Tibial nerve (tissue), 4 donors: ENCODE results near the gene RPS23. TPM values are rescaled to one million over a fixed set of nuclear protein-coding genes. Genes with fewer than 3 reads are reported as not detected.

ENCODE experiments used
- DNase-seq, 2 donors: peaks; one replicate each; pipeline ENCODE4 v3.0.0-alpha.2; 2019; ENCODE audit warnings: low spot score in 2 of 2
- H3K27ac ChIP-seq, 4 donors: fragments of 200-600 bp; sonication (generic) in 3 of 4; one replicate each; pipeline ENCODE4 v1.5.1; 2017 to 2019; ENCODE audit warnings: mild to moderate bottlenecking in 1 of 4
- H3K27me3 ChIP-seq, 2 donors: fragments of 200-600 bp; sonication (generic) in 1 of 2; one replicate each; pipeline versions ENCODE4 v1.5.1 to v1.6.0; 2017 to 2019
- H3K36me3 ChIP-seq, 3 donors: fragments of 200-600 bp; sonication (generic); one replicate each; pipeline ENCODE4 v1.5.1; 2018 to 2019
- H3K4me1 ChIP-seq, 4 donors: fragments of 200-600 bp; sonication (generic) in 3 of 4; one replicate each; pipeline ENCODE4 v1.5.1; 2017 to 2019
- H3K4me3 ChIP-seq, 4 donors: fragments of 200-600 bp; sonication (generic) in 3 of 4; one replicate each; pipeline ENCODE4 v1.5.1; 2017 to 2019; ENCODE audit warnings: mild to moderate bottlenecking in 1 of 4, moderate library complexity in 1 of 4
- H3K9me3 ChIP-seq, 4 donors: fragments of 200-600 bp; sonication (generic) in 3 of 4; one replicate each; pipeline ENCODE4 v1.5.1; 2017 to 2019
- CTCF ChIP-seq, 5 experiments: fragments of 200-600 bp in 3 of 5; fragments of 450-650 bp in 2 of 5; sonication (generic) in 3 of 5; IDR thresholded peaks; one replicate each; pipeline ENCODE4 v1.5.1; 2016 to 2019; ENCODE audit warnings: antibody characterized with exemption in 5 of 5, mild to moderate bottlenecking in 3 of 5, moderate library complexity in 2 of 5
- EP300 ChIP-seq, 2 donors: sonication (generic); formaldehyde crosslinking; IDR thresholded peaks; one replicate each; pipeline ENCODE4 v1.6.1; 2017; ENCODE audit warnings: antibody characterized with exemption in 2 of 2, mild to moderate bottlenecking in 1 of 2
- POLR2A ChIP-seq, 2 donors: fragments of 450-650 bp; IDR thresholded peaks; one replicate each; pipeline ENCODE4 v1.6.1; 2017; ENCODE audit warnings: antibody characterized with exemption in 2 of 2, mild to moderate bottlenecking in 2 of 2, moderate library complexity in 2 of 2
- WGBS, 2 donors: methylation state at CpG; one replicate each; pipeline ENCODE4 v1.1.5; 2018; 5-methylcytosine and 5-hydroxymethylcytosine counted together
- total RNA-seq, 4 donors: library from RNA; depleted of rRNA; stranded (reverse); fragments of >200 nt; gene quantifications; one replicate each; pipeline ENCODE4 v1.1.0, GENCODE V29; 2016

The RPS23 gene
- total RNA-seq, 4 donors from 2014 or later = 1,823 to 2,213 (median 2,095) TPM

DNA sequence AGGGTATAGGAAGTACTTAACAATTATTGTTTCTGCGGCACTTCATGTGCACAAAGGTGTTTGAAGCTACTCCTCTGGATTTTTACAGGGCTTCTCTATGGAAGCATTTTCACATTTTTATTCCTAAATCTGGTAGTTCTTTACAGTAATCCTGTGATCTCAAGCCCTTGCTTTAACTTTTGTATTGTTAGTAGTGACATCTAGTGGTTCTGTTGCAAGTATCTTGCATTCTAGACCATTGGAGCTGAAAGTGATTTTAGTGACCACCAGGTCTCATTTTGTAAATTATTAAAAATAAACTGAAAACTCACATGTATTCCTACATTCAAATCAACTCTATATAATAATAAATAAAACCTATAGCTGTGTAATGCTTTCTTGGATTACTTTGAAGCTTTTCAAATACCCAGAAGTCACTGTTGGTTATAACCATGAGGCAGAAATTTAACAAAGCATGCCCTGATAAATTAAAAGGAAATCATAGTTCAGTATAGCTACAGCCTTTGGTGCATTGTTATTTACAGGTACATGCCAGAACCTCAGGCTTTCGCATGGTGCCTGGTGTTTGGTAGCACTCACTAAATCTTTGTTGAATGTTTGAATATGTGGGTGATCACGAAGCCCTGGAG, 18.9 kb downstream of the RPS23 start:
- H3K4me1 ChIP-seq = peaks cover 0 to 6% (median 0%) of the 10 kb centered on the region in 4 donors
- 65 to 71% methylated on average over 3 of the region's 3 CpGs for WGBS, 2 donors
- no peaks in the 10 kb centered on the region for H3K36me3 ChIP-seq
- no peaks in the 10 kb centered on the region for H3K27me3 ChIP-seq
- TF ChIP-seq POLR2A (IDR thresholded peaks at IDR 0.05) (no peak), CTCF (IDR thresholded peaks at IDR 0.05) (peak in 3 of 5 experiments; percentile 20 to 32 (median 29))
- no peak overlapping the region for H3K4me3 ChIP-seq
- DNase-seq = no peak
- no peaks in the 10 kb centered on the region for H3K9me3 ChIP-seq
- H3K27ac ChIP-seq = no peak overlapping the region

DNA sequence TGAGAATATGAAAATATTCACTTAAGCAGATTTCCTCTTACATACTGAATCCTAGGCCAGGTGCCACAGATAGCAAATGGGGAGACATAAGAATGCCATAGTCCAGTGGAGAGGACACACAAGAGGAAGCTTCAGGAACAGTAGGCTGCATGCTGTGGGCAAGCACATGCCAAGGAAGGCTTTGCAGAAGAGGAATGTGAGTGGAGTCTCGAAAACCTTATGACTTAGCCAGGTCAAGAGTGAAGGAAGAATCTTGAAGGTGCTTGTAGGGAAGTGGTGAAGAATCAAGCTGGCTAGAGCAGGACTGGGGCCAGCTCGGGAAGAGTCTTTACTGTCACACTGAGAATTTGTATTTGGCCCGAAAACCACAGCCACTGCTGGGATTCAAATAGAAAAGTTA, 20.4 kb downstream of the RPS23 start:
- TF ChIP-seq CTCF (IDR thresholded peaks at IDR 0.05) (no peak), EP300 (IDR thresholded peaks at IDR 0.05) (no peak), POLR2A (IDR thresholded peaks at IDR 0.05) (no peak)
- H3K4me1 ChIP-seq = peaks cover 0 to 6% (median 0%) of the 10 kb centered on the region in 4 donors
- no peaks in the 10 kb centered on the region for H3K9me3 ChIP-seq
- H3K27me3 ChIP-seq = no peaks in the 10 kb centered on the region
- H3K36me3 ChIP-seq = peaks cover 0 to 10% (median 0%) of the 10 kb centered on the region in 3 donors
- no peak for DNase-seq
- no peak overlapping the region for H3K4me3 ChIP-seq
- no peak overlapping the region for H3K27ac ChIP-seq
- WGBS, 2 donors = 81 to 85% methylated on average over 3 of the region's 3 CpGs

- Histone ChIP-seq H3K4me3 (no peak overlapping the region), H3K36me3 (peaks cover 0 to 10% (median 0%) of the 10 kb centered on the region in 3 donors), H3K27me3 (no peaks in the 10 kb centered on the region), H3K27ac (no peak overlapping the region), H3K4me1 (peaks cover 0 to 6% (median 0%) of the 10 kb centered on the region in 4 donors), H3K9me3 (no peaks in the 10 kb centered on the region)
- 90 to 91% methylated on average over 2 of the region's 2 CpGs for WGBS, 2 donors
- no peak for TF ChIP-seq CTCF (IDR thresholded peaks at IDR 0.05)
- no peak for TF ChIP-seq POLR2A (IDR thresholded peaks at IDR 0.05)
- TF ChIP-seq EP300 (IDR thresholded peaks at IDR 0.05) = no peak
- DNase-seq = no peak
Measured at GRCh38 chr5:82257247-82257646, 20.9 kb downstream of the RPS23 start.

DNA sequence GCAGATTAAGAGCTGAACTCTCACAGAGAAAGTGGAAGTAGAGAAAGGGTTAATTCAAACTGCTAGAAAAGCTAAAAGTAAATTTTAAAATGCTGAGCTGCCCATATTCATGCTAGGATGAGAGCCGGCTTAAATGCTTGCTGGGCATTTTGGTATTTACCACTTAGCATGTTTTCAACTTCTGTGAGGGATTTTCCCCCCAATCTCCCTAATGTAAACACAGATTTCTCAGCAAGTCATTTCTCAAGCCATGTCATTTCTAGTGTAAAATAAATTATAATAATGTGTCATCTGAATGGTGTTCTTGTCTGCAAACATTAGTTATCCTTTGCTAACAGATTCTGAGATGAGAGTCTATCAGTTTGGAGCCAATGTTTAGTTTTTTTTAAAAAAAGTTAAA, 22.3 kb downstream of the RPS23 start:
- Histone ChIP-seq H3K27me3 (no peaks in the 10 kb centered on the region), H3K4me1 (peaks cover 0 to 6% (median 0%) of the 10 kb centered on the region in 4 donors), H3K4me3 (no peak overlapping the region), H3K36me3 (peaks cover 0 to 10% (median 0%) of the 10 kb centered on the region in 3 donors), H3K9me3 (no peaks in the 10 kb centered on the region), H3K27ac (no peak overlapping the region)
- WGBS, 2 donors = 14 to 18% methylated on average over 1 of the region's 1 CpG
- no peak for DNase-seq
- no peak for TF ChIP-seq EP300 (IDR thresholded peaks at IDR 0.05)
- TF ChIP-seq POLR2A (IDR thresholded peaks at IDR 0.05) = no peak
- TF ChIP-seq CTCF (IDR thresholded peaks at IDR 0.05) = no peak

DNA sequence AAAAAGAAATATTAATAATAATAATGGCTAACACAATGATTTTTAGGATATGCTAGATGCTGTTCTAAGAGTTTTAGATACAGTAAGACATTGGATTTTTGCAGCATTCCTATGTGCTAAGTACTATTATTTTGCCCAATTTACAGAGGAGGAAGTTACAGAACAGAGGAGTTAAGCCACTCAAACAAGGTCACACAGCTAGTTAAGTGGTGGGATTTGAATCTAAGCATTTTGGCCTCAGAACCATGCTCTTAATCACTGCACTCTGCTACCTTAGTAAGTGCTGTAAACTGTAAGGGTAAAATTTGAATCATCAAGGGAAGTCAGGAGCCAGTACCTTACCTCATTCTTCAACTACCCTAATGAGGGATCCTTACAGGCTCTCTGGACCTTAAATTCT, 25.4 kb downstream of the RPS23 start:
- Histone ChIP-seq H3K4me3 (no peak overlapping the region), H3K27ac (no peak overlapping the region), H3K27me3 (no peaks in the 10 kb centered on the region), H3K4me1 (no peaks in the 10 kb centered on the region), H3K9me3 (peaks cover 0 to 5% (median 0%) of the 10 kb centered on the region in 4 donors), H3K36me3 (peaks cover 0 to 14% (median 0%) of the 10 kb centered on the region in 3 donors)
- TF ChIP-seq EP300 (IDR thresholded peaks at IDR 0.05) (no peak), POLR2A (IDR thresholded peaks at IDR 0.05) (no peak), CTCF (IDR thresholded peaks at IDR 0.05) (no peak)
- no peak for DNase-seq
